DND-41 (cell line): ENCODE results near the gene TCF7L1.

Experiments used
- ATAC-seq: fragments of 200-7000 bp; cut with Tn5 transposase; 3 replicates; pipeline ENCODE4 v1.9.1; 2021; ENCODE audit warnings: low read depth; ENCODE audit not compliant: insufficient read depth
- DNase-seq: peaks from one replicate; pipeline ENCODE4 v3.0.0-alpha.2; 2020
- H2AFZ ChIP-seq: 2 replicates; pipeline ENCODE4 v1.6.0; 2012; ENCODE audit warnings: low read depth, low read length
- H3K27ac ChIP-seq: 2 replicates; pipeline ENCODE4 v1.5.1; 2012; ENCODE audit warnings: low read length, inconsistent platforms
- H3K27me3 ChIP-seq: fragments of 200-600 bp; sonication (generic); 2 replicates; pipeline ENCODE4 v1.6.0; 2012; ENCODE audit warnings: low read length, mild to moderate bottlenecking, inconsistent platforms; ENCODE audit not compliant: insufficient read depth, poor library complexity
- H3K36me3 ChIP-seq: 2 replicates; pipeline ENCODE4 v1.5.1; 2012; ENCODE audit warnings: low read length, inconsistent platforms; ENCODE audit not compliant: insufficient read depth
- H3K4me1 ChIP-seq: 2 replicates; pipeline ENCODE4 v1.5.1; 2012; ENCODE audit warnings: mild to moderate bottlenecking, low read length; ENCODE audit not compliant: insufficient read depth
- H3K4me2 ChIP-seq: 2 replicates; pipeline ENCODE4 v1.6.0; 2012; ENCODE audit warnings: mild to moderate bottlenecking, moderate library complexity, low read length, inconsistent platforms; ENCODE audit not compliant: insufficient read depth
- H3K4me3 ChIP-seq, 2 experiments: fragments of 200-600 bp in 1 of 2; shearing (Covaris generic) in 1 of 2; 2 replicates each; pipeline ENCODE4 v1.5.1; 2012 to 2016; ENCODE audit warnings: inconsistent platforms in 2 of 2, low read length in 2 of 2, mild to moderate bottlenecking in 2 of 2, low read depth in 1 of 2, moderate library complexity in 1 of 2
- H3K79me2 ChIP-seq: 2 replicates; pipeline ENCODE4 v1.6.0; 2012; ENCODE audit warnings: low read length, inconsistent platforms; ENCODE audit not compliant: insufficient read depth
- H3K9ac ChIP-seq: 2 replicates; pipeline ENCODE4 v1.6.0; 2012; ENCODE audit warnings: low read depth, mild to moderate bottlenecking, inconsistent platforms, low read length, moderate library complexity
- H3K9me3 ChIP-seq: 2 replicates; pipeline ENCODE4 v1.5.1; 2012; ENCODE audit warnings: low read length, moderate library complexity, mild to moderate bottlenecking, inconsistent platforms; ENCODE audit not compliant: insufficient read depth, severe bottlenecking
- H4K20me1 ChIP-seq: 2 replicates; pipeline ENCODE4 v1.6.0; 2012; ENCODE audit warnings: low read length; ENCODE audit not compliant: insufficient read depth
- EZH2 ChIP-seq: IDR thresholded peaks from 3 replicates; pipeline ENCODE4 v1.6.1; 2012; ENCODE audit warnings: borderline replicate concordance, low read depth, mild to moderate bottlenecking, moderate library complexity, low read length, inconsistent platforms; ENCODE audit not compliant: severe bottlenecking
- TF ChIP-seq, protein P1 (sequence below): IDR thresholded peaks from 2 replicates; pipeline ENCODE4 v1.5.1; 2012; ENCODE audit warnings: borderline replicate concordance, low read length, moderate library complexity, mild to moderate bottlenecking; ENCODE audit not compliant: poor library complexity, severe bottlenecking; ENCODE audit errors: extremely low read depth

The TCF7L1 gene

GRCh38 chr2:85213404-85213803 lies 80.2 kb downstream of the TCF7L1 start:
- no peaks in the 10 kb centered on the region for H4K20me1 ChIP-seq
- no peak overlapping the region for H3K4me2 ChIP-seq
- no peak overlapping the region for H3K4me3 ChIP-seq
- DNase-seq (no peak), ATAC-seq (no peak)
- peaks cover 39% of the 10 kb centered on the region for H3K27me3 ChIP-seq
- no peaks in the 10 kb centered on the region for H3K36me3 ChIP-seq
- H3K9me3 ChIP-seq, result no peaks in the 10 kb centered on the region
- H3K9ac ChIP-seq, result no peak overlapping the region
- no peak overlapping the region for H3K27ac ChIP-seq
- H3K79me2 ChIP-seq, result no peaks in the 10 kb centered on the region
- no peaks in the 10 kb centered on the region for H3K4me1 ChIP-seq
- no peak for TF ChIP-seq EZH2
- TF ChIP-seq, protein P1, sequence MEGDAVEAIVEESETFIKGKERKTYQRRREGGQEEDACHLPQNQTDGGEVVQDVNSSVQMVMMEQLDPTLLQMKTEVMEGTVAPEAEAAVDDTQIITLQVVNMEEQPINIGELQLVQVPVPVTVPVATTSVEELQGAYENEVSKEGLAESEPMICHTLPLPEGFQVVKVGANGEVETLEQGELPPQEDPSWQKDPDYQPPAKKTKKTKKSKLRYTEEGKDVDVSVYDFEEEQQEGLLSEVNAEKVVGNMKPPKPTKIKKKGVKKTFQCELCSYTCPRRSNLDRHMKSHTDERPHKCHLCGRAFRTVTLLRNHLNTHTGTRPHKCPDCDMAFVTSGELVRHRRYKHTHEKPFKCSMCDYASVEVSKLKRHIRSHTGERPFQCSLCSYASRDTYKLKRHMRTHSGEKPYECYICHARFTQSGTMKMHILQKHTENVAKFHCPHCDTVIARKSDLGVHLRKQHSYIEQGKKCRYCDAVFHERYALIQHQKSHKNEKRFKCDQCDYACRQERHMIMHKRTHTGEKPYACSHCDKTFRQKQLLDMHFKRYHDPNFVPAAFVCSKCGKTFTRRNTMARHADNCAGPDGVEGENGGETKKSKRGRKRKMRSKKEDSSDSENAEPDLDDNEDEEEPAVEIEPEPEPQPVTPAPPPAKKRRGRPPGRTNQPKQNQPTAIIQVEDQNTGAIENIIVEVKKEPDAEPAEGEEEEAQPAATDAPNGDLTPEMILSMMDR, result no peak
- H2AFZ ChIP-seq, result no peak overlapping the region

GRCh38 chr2:85213901-85214512 lies 80.8 kb downstream of the TCF7L1 start:
- Histone ChIP-seq H3K4me2 (no peak overlapping the region), H3K4me1 (no peaks in the 10 kb centered on the region)
- no peak for DNase-seq

DNA sequence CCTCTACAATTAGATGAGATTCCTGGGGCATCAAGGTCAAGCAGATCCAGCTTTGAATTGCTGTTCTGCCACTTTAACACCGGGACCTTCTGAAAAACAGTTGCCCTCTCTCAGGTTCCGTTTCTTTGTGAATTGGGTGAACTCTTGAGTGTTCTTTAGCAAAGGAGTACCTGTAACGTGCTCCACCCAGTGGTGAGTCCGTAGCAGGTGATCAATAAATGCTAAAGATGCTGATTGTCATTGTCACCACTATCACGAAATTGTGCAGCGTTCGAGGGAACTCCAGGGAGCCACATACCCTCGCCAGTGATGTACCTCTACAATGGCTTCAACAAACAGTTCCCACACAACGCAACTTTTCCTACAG lies 81.9 kb downstream of the TCF7L1 start:
- no peak overlapping the region for H2AFZ ChIP-seq
- no peaks in the 10 kb centered on the region for H4K20me1 ChIP-seq
- no peak overlapping the region for H3K4me2 ChIP-seq
- TF ChIP-seq EZH2, result no peak
- TF ChIP-seq, protein P1, result no peak
- H3K36me3 ChIP-seq, result no peaks in the 10 kb centered on the region
- no peaks in the 10 kb centered on the region for H3K4me1 ChIP-seq
- H3K79me2 ChIP-seq, result no peaks in the 10 kb centered on the region
- H3K4me3 ChIP-seq, result no peak overlapping the region
- no peak for ATAC-seq
- no peak overlapping the region for H3K9ac ChIP-seq
- no peak for DNase-seq
- no peak overlapping the region for H3K27ac ChIP-seq
- peaks cover 35% of the 10 kb centered on the region for H3K27me3 ChIP-seq
- H3K9me3 ChIP-seq, result no peaks in the 10 kb centered on the region

More at GRCh38 chr2:85213901-85214512, 80.8 kb downstream of the TCF7L1 start:
- Histone ChIP-seq H4K20me1 (no peaks in the 10 kb centered on the region), H3K79me2 (no peaks in the 10 kb centered on the region), H3K9me3 (no peaks in the 10 kb centered on the region), H2AFZ (no peak overlapping the region), H3K36me3 (no peaks in the 10 kb centered on the region), H3K4me3 (no peak overlapping the region), H3K9ac (no peak overlapping the region), H3K27me3 (peaks cover 39% of the 10 kb centered on the region), H3K27ac (no peak overlapping the region)
- ATAC-seq, result no peak
- TF ChIP-seq, protein P1, result no peak
- TF ChIP-seq EZH2, result no peak
